Neutrophil (primary cell): ENCODE results near the gene LGALS13.

Source experiments
- H3K27ac ChIP-seq: fragments of 200-600 bp; sonication (generic); 2 replicates; pipeline ENCODE4 v1.5.1; 2016; ENCODE audit warnings: mild to moderate bottlenecking, moderate library complexity
- H3K27me3 ChIP-seq: fragments of 200-600 bp; sonication (generic); 2 replicates; pipeline ENCODE4 v1.6.0; 2016; ENCODE audit warnings: mild to moderate bottlenecking
- H3K36me3 ChIP-seq: fragments of 200-600 bp; sonication (generic); 2 replicates; pipeline ENCODE4 v1.5.1; 2017
- H3K4me1 ChIP-seq, 2 experiments: fragments of 200-600 bp in 1 of 2; sonication (generic) in 1 of 2; 1 replicate in 1 of 2; 2 replicates in 1 of 2; pipeline versions ENCODE4 v1.5.1 to v1.6.1; 2013 to 2016; ENCODE audit warnings: low read depth in 1 of 2, low read length in 1 of 2, mild to moderate bottlenecking in 1 of 2, moderate library complexity in 1 of 2; ENCODE audit not compliant: control insufficient read depth in 1 of 2, insufficient read depth in 1 of 2
- H3K4me3 ChIP-seq, 2 experiments: fragments of 200-600 bp in 1 of 2; sonication (generic) in 1 of 2; 1 replicate in 1 of 2; 2 replicates in 1 of 2; pipeline ENCODE4 v1.5.1; 2013 to 2016; ENCODE audit warnings: low read depth in 1 of 2, low read length in 1 of 2, mild to moderate bottlenecking in 1 of 2, moderate library complexity in 1 of 2
- H3K9me3 ChIP-seq: fragments of 200-600 bp; sonication (generic); 2 replicates; pipeline ENCODE4 v1.5.1; 2016
- CTCF ChIP-seq: fragments of 200-600 bp; sonication (generic); IDR thresholded peaks from 2 replicates; pipeline ENCODE4 v1.5.1; 2016; ENCODE audit warnings: antibody characterized with exemption

The LGALS13 gene

GRCh38 chr19:39637891-39638290, 35.6 kb downstream of the LGALS13 start:
- no peaks in the 10 kb centered on the region for H3K4me1 ChIP-seq
- no peak for TF ChIP-seq CTCF
- H3K27me3 ChIP-seq: peaks cover 7% of the 10 kb centered on the region
- no peaks in the 10 kb centered on the region for H3K36me3 ChIP-seq
- no peak overlapping the region for H3K4me3 ChIP-seq
- H3K27ac ChIP-seq: no peak overlapping the region
- H3K9me3 ChIP-seq: no peaks in the 10 kb centered on the region

DNA sequence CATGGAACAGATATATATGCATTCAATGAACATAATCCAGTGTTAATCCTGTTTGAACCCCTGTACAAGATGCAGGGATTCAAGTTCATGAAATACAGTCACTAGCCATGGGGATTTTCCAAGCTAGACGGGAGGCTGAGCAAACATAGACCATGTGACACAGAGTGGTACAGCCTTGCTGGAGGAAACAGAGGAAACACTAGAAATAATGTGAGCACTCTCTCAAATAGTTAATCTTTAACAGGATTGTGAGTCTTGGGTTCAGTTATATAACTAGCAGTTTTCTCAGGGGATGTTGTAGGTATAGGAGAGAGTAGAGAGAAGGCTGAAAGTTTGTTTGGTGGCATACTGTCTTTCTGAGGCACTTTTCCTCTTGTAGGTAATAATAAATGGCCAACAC, 39.4 kb downstream of the LGALS13 start:
- no peaks in the 10 kb centered on the region for H3K9me3 ChIP-seq
- no peak overlapping the region for H3K4me3 ChIP-seq
- H3K27ac ChIP-seq: no peak overlapping the region
- H3K27me3 ChIP-seq: peaks cover 13% of the 10 kb centered on the region
- no peaks in the 10 kb centered on the region for H3K4me1 ChIP-seq
- no peak for TF ChIP-seq CTCF
- H3K36me3 ChIP-seq: no peaks in the 10 kb centered on the region

- Histone ChIP-seq H3K27me3 (peaks cover 6% of the 10 kb centered on the region), H3K9me3 (no peaks in the 10 kb centered on the region)
- TF ChIP-seq CTCF: no peak
Measured at GRCh38 chr19:39643591-39643990, 41.3 kb downstream of the LGALS13 start.

DNA sequence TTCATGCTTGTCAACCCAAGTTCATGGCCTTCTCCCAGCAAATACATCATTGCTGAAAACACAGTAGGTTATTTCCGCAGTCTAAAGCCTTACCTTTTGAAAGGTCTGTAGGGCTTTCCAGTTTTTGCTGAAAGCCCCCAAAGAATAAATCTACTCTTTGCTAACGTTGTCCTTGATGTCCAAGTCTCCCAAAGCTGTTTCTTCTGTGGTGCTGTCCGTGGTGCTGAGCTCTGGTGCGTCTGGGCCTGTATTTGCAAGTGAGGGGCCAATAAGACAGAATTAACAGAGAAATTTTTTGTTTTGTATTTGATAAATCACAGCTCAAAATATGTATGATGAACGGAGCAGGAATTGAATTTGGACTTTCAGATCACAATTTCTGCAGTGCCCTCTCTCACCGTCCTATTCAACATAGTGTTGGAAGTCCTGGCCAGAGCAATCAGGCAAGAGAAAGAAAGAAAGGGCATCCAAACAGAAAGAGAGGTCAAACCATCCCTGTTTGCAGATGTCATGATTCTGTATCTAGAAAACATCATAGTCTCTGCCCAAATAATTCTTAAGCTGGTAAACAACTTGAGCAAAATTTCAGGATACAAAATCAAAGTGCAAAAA, 43.6 kb downstream of the LGALS13 start:
- TF ChIP-seq CTCF: no peak
- no peaks in the 10 kb centered on the region for H3K36me3 ChIP-seq
- H3K9me3 ChIP-seq: no peaks in the 10 kb centered on the region
- no peaks in the 10 kb centered on the region for H3K4me1 ChIP-seq
- H3K27me3 ChIP-seq: peaks cover 12% of the 10 kb centered on the region
- H3K4me3 ChIP-seq: no peak overlapping the region
- no peak overlapping the region for H3K27ac ChIP-seq

More at GRCh38 chr19:39643591-39643990, 41.3 kb downstream of the LGALS13 start:
- Histone ChIP-seq H3K27ac (no peak overlapping the region), H3K4me3 (no peak overlapping the region), H3K36me3 (no peaks in the 10 kb centered on the region), H3K4me1 (no peaks in the 10 kb centered on the region)

DNA sequence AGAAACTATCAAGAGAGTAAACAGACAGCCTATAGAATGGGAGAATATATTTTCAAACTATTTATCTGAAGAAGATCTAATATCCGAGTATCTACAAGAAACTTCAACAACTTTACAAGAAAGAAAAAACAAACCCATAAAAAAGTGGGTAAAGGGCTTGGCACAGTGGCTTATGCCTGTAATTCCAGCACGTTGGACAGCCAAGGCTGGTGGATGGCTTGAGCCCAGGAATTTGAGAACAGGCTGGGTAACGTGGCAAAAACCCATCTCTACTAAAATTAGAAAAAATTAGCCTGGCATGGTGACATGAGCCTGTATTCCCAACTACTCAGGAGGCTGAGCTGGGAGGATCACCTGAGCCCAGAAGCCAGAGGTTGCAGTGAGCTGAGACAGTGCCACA, 45.6 kb downstream of the LGALS13 start:
- H3K9me3 ChIP-seq: no peaks in the 10 kb centered on the region
- no peaks in the 10 kb centered on the region for H3K4me1 ChIP-seq
- H3K27me3 ChIP-seq: peaks cover 12% of the 10 kb centered on the region
- TF ChIP-seq CTCF: no peak
- H3K36me3 ChIP-seq: no peaks in the 10 kb centered on the region
- H3K4me3 ChIP-seq: no peak overlapping the region
- no peak overlapping the region for H3K27ac ChIP-seq
